ENCODE measurements around the gene POLN. TPM values are rescaled to one million over a fixed set of nuclear protein-coding genes. Genes with fewer than 3 reads are reported as not detected.

Gene POLN
- total RNA-seq, 3 donors from 2014 or later = 0.61 to 2.3 (median 0.90) TPM

- H3K9me3 Mint-ChIP-seq = peaks cover 16% of the 10 kb centered on the region
- H3K4me1 Mint-ChIP-seq (ENCODE audit: low read depth) = no peaks in the 10 kb centered on the region
- ATAC-seq = no peak
- no peak overlapping the region for H3K4me3 Mint-ChIP-seq
- peaks cover 4% of the 10 kb centered on the region for H3K36me3 Mint-ChIP-seq (ENCODE audit: insufficient read depth)
- H3K27me3 Mint-ChIP-seq (ENCODE audit: low read depth) = no peaks in the 10 kb centered on the region
- no peak for DNase-seq
Observed at GRCh38 chr4:2103127-2103842, 138.6 kb downstream of the POLN start.

- DNase-seq (no peak), ATAC-seq (no peak)
- Mint-ChIP-seq H3K27me3 (ENCODE audit: low read depth) (no peaks in the 10 kb centered on the region), H3K4me3 (no peak overlapping the region), H3K36me3 (ENCODE audit: insufficient read depth) (peaks cover 4% of the 10 kb centered on the region), H3K4me1 (ENCODE audit: low read depth) (no peaks in the 10 kb centered on the region), H3K9me3 (peaks cover 16% of the 10 kb centered on the region)
Observed at GRCh38 chr4:2102045-2102883, 139.7 kb downstream of the POLN start.

GRCh38 chr4:2101346-2102044 lies 140.4 kb downstream of the POLN start:
- H3K4me3 Mint-ChIP-seq = no peak overlapping the region
- ATAC-seq (no peak), DNase-seq (no peak)
- H3K36me3 Mint-ChIP-seq (ENCODE audit: insufficient read depth) = peaks cover 7% of the 10 kb centered on the region
- peaks cover 22% of the 10 kb centered on the region for H3K9me3 Mint-ChIP-seq
- H3K4me1 Mint-ChIP-seq (ENCODE audit: low read depth) = no peaks in the 10 kb centered on the region
- peaks cover under 1% of the 10 kb centered on the region for H3K27me3 Mint-ChIP-seq (ENCODE audit: low read depth)

GRCh38 chr4:2096073-2096609 lies 145.8 kb downstream of the POLN start:
- Mint-ChIP-seq H3K36me3 (ENCODE audit: insufficient read depth) (peaks cover 5% of the 10 kb centered on the region), H3K4me1 (ENCODE audit: low read depth) (no peaks in the 10 kb centered on the region), H3K27me3 (ENCODE audit: low read depth) (peaks cover 3% of the 10 kb centered on the region), H3K9me3 (peaks cover 9% of the 10 kb centered on the region), H3K4me3 (no peak overlapping the region)
- DNase-seq (no peak), ATAC-seq (no peak)

- Mint-ChIP-seq H3K9me3 (peaks cover 9% of the 10 kb centered on the region), H3K36me3 (ENCODE audit: insufficient read depth) (peaks cover 5% of the 10 kb centered on the region), H3K4me3 (no peak overlapping the region), H3K27me3 (ENCODE audit: low read depth) (peaks cover 3% of the 10 kb centered on the region), H3K4me1 (ENCODE audit: low read depth) (no peaks in the 10 kb centered on the region)
- ATAC-seq = no peak
- no peak for DNase-seq
Observed at GRCh38 chr4:2095236-2096072, 146.5 kb downstream of the POLN start.

- Mint-ChIP-seq H3K4me3 (no peak overlapping the region), H3K36me3 (ENCODE audit: insufficient read depth) (peaks cover 5% of the 10 kb centered on the region), H3K27me3 (ENCODE audit: low read depth) (peaks cover 3% of the 10 kb centered on the region), H3K4me1 (ENCODE audit: low read depth) (no peaks in the 10 kb centered on the region), H3K9me3 (peaks cover 9% of the 10 kb centered on the region)
- no peak for ATAC-seq
- no peak for DNase-seq
Observed at GRCh38 chr4:2094545-2094944, 147.4 kb downstream of the POLN start.

- H3K9me3 Mint-ChIP-seq = peaks cover 9% of the 10 kb centered on the region
- ATAC-seq = no peak
- H3K36me3 Mint-ChIP-seq (ENCODE audit: insufficient read depth) = peaks cover 5% of the 10 kb centered on the region
- no peak for DNase-seq
- no peak overlapping the region for H3K4me3 Mint-ChIP-seq
- H3K4me1 Mint-ChIP-seq (ENCODE audit: low read depth) = no peaks in the 10 kb centered on the region
- H3K27me3 Mint-ChIP-seq (ENCODE audit: low read depth) = peaks cover 3% of the 10 kb centered on the region
Observed at GRCh38 chr4:2093265-2093664, 148.7 kb downstream of the POLN start.

GRCh38 chr4:2092669-2093053 lies 149.3 kb downstream of the POLN start:
- Mint-ChIP-seq H3K27me3 (ENCODE audit: low read depth) (peaks cover 3% of the 10 kb centered on the region), H3K4me1 (ENCODE audit: low read depth) (no peaks in the 10 kb centered on the region), H3K36me3 (ENCODE audit: insufficient read depth) (peaks cover 5% of the 10 kb centered on the region), H3K4me3 (no peak overlapping the region), H3K9me3 (peaks cover 9% of the 10 kb centered on the region)
- no peak for ATAC-seq
- no peak for DNase-seq

- Mint-ChIP-seq H3K9me3 (peaks cover 9% of the 10 kb centered on the region), H3K36me3 (ENCODE audit: insufficient read depth) (peaks cover 5% of the 10 kb centered on the region), H3K4me3 (no peak overlapping the region), H3K27me3 (ENCODE audit: low read depth) (peaks cover 3% of the 10 kb centered on the region), H3K4me1 (ENCODE audit: low read depth) (no peaks in the 10 kb centered on the region)
- DNase-seq (no peak), ATAC-seq (no peak)
Observed at GRCh38 chr4:2091990-2092668, 149.8 kb downstream of the POLN start.

GRCh38 chr4:2090642-2091041 lies 151.3 kb downstream of the POLN start:
- Mint-ChIP-seq H3K4me3 (no peak overlapping the region), H3K27me3 (ENCODE audit: low read depth) (peaks cover 1% of the 10 kb centered on the region), H3K36me3 (ENCODE audit: insufficient read depth) (no peaks in the 10 kb centered on the region), H3K9me3 (no peaks in the 10 kb centered on the region), H3K4me1 (ENCODE audit: low read depth) (no peaks in the 10 kb centered on the region)
- DNase-seq (no peak), ATAC-seq (no peak)

GRCh38 chr4:2089222-2089621 lies 152.7 kb downstream of the POLN start:
- ATAC-seq (no peak), DNase-seq (no peak)
- Mint-ChIP-seq H3K27me3 (ENCODE audit: low read depth) (no peaks in the 10 kb centered on the region), H3K4me1 (ENCODE audit: low read depth) (no peaks in the 10 kb centered on the region), H3K4me3 (no peak overlapping the region), H3K36me3 (ENCODE audit: insufficient read depth) (no peaks in the 10 kb centered on the region), H3K9me3 (no peaks in the 10 kb centered on the region)

- no peaks in the 10 kb centered on the region for H3K9me3 Mint-ChIP-seq
- no peak overlapping the region for H3K4me3 Mint-ChIP-seq
- no peaks in the 10 kb centered on the region for H3K4me1 Mint-ChIP-seq (ENCODE audit: low read depth)
- ATAC-seq = no peak
- H3K27me3 Mint-ChIP-seq (ENCODE audit: low read depth) = no peaks in the 10 kb centered on the region
- no peaks in the 10 kb centered on the region for H3K36me3 Mint-ChIP-seq (ENCODE audit: insufficient read depth)
- no peak for DNase-seq
Observed at GRCh38 chr4:2087170-2087569, 154.8 kb downstream of the POLN start.

- DNase-seq (no peak), ATAC-seq (no peak)
- no peak overlapping the region for H3K4me3 Mint-ChIP-seq
- no peaks in the 10 kb centered on the region for H3K4me1 Mint-ChIP-seq (ENCODE audit: low read depth)
- no peaks in the 10 kb centered on the region for H3K9me3 Mint-ChIP-seq
- no peaks in the 10 kb centered on the region for H3K27me3 Mint-ChIP-seq (ENCODE audit: low read depth)
- H3K36me3 Mint-ChIP-seq (ENCODE audit: insufficient read depth) = no peaks in the 10 kb centered on the region
Observed at GRCh38 chr4:2085496-2085901, 156.4 kb downstream of the POLN start.
